DND-41 (cell line): ENCODE results near the gene CSNK2A1.

Source experiments
- ATAC-seq: fragments of 200-7000 bp; cut with Tn5 transposase; 3 replicates; pipeline ENCODE4 v1.9.1; 2021; ENCODE audit warnings: low read depth; ENCODE audit not compliant: insufficient read depth
- DNase-seq: peaks from one replicate; pipeline ENCODE4 v3.0.0-alpha.2; 2020
- H2AFZ ChIP-seq: 2 replicates; pipeline ENCODE4 v1.6.0; 2012; ENCODE audit warnings: low read depth, low read length
- H3K27ac ChIP-seq: 2 replicates; pipeline ENCODE4 v1.5.1; 2012; ENCODE audit warnings: low read length, inconsistent platforms
- H3K27me3 ChIP-seq: fragments of 200-600 bp; sonication (generic); 2 replicates; pipeline ENCODE4 v1.6.0; 2012; ENCODE audit warnings: low read length, mild to moderate bottlenecking, inconsistent platforms; ENCODE audit not compliant: insufficient read depth, poor library complexity
- H3K36me3 ChIP-seq: 2 replicates; pipeline ENCODE4 v1.5.1; 2012; ENCODE audit warnings: low read length, inconsistent platforms; ENCODE audit not compliant: insufficient read depth
- H3K4me1 ChIP-seq: 2 replicates; pipeline ENCODE4 v1.5.1; 2012; ENCODE audit warnings: mild to moderate bottlenecking, low read length; ENCODE audit not compliant: insufficient read depth
- H3K4me2 ChIP-seq: 2 replicates; pipeline ENCODE4 v1.6.0; 2012; ENCODE audit warnings: mild to moderate bottlenecking, moderate library complexity, low read length, inconsistent platforms; ENCODE audit not compliant: insufficient read depth
- H3K4me3 ChIP-seq, 2 experiments: fragments of 200-600 bp in 1 of 2; shearing (Covaris generic) in 1 of 2; 2 replicates each; pipeline ENCODE4 v1.5.1; 2012 to 2016; ENCODE audit warnings: inconsistent platforms in 2 of 2, low read length in 2 of 2, mild to moderate bottlenecking in 2 of 2, low read depth in 1 of 2, moderate library complexity in 1 of 2
- H3K79me2 ChIP-seq: 2 replicates; pipeline ENCODE4 v1.6.0; 2012; ENCODE audit warnings: low read length, inconsistent platforms; ENCODE audit not compliant: insufficient read depth
- H3K9ac ChIP-seq: 2 replicates; pipeline ENCODE4 v1.6.0; 2012; ENCODE audit warnings: low read depth, mild to moderate bottlenecking, inconsistent platforms, low read length, moderate library complexity
- H3K9me3 ChIP-seq: 2 replicates; pipeline ENCODE4 v1.5.1; 2012; ENCODE audit warnings: low read length, moderate library complexity, mild to moderate bottlenecking, inconsistent platforms; ENCODE audit not compliant: insufficient read depth, severe bottlenecking
- H4K20me1 ChIP-seq: 2 replicates; pipeline ENCODE4 v1.6.0; 2012; ENCODE audit warnings: low read length; ENCODE audit not compliant: insufficient read depth
- EZH2 ChIP-seq: IDR thresholded peaks from 3 replicates; pipeline ENCODE4 v1.6.1; 2012; ENCODE audit warnings: borderline replicate concordance, low read depth, mild to moderate bottlenecking, moderate library complexity, low read length, inconsistent platforms; ENCODE audit not compliant: severe bottlenecking
- TF ChIP-seq, protein P1 (sequence below): IDR thresholded peaks from 2 replicates; pipeline ENCODE4 v1.5.1; 2012; ENCODE audit warnings: borderline replicate concordance, low read length, moderate library complexity, mild to moderate bottlenecking; ENCODE audit not compliant: poor library complexity, severe bottlenecking; ENCODE audit errors: extremely low read depth

Gene CSNK2A1

GRCh38 chr20:576156-576555 is 32.6 kb upstream of the CSNK2A1 start:
- ATAC-seq: no peak
- Histone ChIP-seq H3K4me3 (no peak overlapping the region), H3K9me3 (no peaks in the 10 kb centered on the region), H3K9ac (no peak overlapping the region), H3K79me2 (no peaks in the 10 kb centered on the region), H4K20me1 (no peaks in the 10 kb centered on the region), H3K36me3 (no peaks in the 10 kb centered on the region), H3K4me1 (no peaks in the 10 kb centered on the region), H3K27me3 (peaks cover 26% of the 10 kb centered on the region), H2AFZ (no peak overlapping the region), H3K4me2 (no peak overlapping the region), H3K27ac (no peak overlapping the region)
- TF ChIP-seq EZH2: no peak
- TF ChIP-seq, protein P1, sequence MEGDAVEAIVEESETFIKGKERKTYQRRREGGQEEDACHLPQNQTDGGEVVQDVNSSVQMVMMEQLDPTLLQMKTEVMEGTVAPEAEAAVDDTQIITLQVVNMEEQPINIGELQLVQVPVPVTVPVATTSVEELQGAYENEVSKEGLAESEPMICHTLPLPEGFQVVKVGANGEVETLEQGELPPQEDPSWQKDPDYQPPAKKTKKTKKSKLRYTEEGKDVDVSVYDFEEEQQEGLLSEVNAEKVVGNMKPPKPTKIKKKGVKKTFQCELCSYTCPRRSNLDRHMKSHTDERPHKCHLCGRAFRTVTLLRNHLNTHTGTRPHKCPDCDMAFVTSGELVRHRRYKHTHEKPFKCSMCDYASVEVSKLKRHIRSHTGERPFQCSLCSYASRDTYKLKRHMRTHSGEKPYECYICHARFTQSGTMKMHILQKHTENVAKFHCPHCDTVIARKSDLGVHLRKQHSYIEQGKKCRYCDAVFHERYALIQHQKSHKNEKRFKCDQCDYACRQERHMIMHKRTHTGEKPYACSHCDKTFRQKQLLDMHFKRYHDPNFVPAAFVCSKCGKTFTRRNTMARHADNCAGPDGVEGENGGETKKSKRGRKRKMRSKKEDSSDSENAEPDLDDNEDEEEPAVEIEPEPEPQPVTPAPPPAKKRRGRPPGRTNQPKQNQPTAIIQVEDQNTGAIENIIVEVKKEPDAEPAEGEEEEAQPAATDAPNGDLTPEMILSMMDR: no peak
- no peak for DNase-seq

DNA sequence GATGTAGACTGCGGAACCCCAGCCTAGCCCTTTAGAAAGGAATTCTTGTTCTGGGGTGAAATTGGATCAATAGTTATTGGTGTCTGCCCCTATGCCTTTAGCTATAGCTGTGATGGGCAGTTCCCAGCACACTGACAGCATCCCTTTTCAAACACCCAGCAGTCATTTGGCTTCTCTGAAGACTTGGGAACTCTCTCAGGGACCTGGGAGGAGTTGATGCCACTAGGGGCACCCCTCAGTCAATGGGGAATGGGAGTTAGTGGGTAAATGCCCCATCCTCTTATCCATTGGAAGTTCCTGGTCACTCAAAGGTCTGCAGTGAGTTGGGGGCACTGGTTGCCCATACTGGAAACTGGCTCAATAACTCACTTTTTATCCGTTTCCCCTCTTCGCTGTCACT is 31.6 kb upstream of the CSNK2A1 start:
- H3K4me3 ChIP-seq: no peak overlapping the region
- H3K9ac ChIP-seq: no peak overlapping the region
- ATAC-seq: no peak
- no peak overlapping the region for H2AFZ ChIP-seq
- peaks cover 26% of the 10 kb centered on the region for H3K27me3 ChIP-seq
- DNase-seq: no peak
- no peaks in the 10 kb centered on the region for H4K20me1 ChIP-seq
- no peaks in the 10 kb centered on the region for H3K9me3 ChIP-seq
- no peak overlapping the region for H3K27ac ChIP-seq
- H3K36me3 ChIP-seq: no peaks in the 10 kb centered on the region
- H3K4me1 ChIP-seq: no peaks in the 10 kb centered on the region
- no peak for TF ChIP-seq EZH2
- TF ChIP-seq, protein P1: no peak
- no peaks in the 10 kb centered on the region for H3K79me2 ChIP-seq
- H3K4me2 ChIP-seq: no peak overlapping the region

DNA sequence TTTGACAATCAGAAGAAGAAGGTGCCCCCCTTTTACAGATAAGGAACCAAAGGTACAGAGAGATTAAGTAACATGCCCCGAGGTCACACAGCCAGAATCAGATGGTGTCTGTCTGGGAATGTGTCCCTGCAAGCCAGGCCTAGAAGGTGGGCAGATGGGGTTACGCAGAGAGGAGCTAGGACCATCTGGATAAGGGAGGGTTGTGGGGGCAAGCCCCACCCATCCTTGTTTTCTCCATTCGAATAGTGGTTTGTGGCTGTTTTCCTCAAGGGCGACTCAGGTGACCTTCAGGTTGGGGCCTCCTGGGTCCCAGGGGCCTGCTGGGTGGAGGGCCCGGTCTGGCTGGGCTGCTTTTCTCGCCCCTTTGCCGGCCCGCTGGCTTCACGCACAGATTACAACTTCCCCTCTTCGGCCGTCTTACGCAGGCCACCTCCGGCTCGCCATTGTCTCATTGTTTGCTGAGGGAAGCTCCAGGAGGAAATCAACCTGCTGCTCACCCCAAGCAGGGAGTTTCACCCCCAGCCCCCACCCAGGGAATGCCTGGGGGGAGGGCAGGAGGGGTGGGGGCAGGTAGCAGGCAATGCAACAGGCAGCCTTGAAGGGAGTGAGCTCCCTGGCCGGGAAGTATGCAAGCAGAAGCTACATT is 30.8 kb upstream of the CSNK2A1 start:
- no peak overlapping the region for H3K27ac ChIP-seq
- no peaks in the 10 kb centered on the region for H3K79me2 ChIP-seq
- H3K4me1 ChIP-seq: no peaks in the 10 kb centered on the region
- no peaks in the 10 kb centered on the region for H4K20me1 ChIP-seq
- ATAC-seq: no peak
- TF ChIP-seq, protein P1: no peak
- TF ChIP-seq EZH2: no peak
- no peaks in the 10 kb centered on the region for H3K9me3 ChIP-seq
- H3K36me3 ChIP-seq: no peaks in the 10 kb centered on the region
- H3K27me3 ChIP-seq: peaks cover 26% of the 10 kb centered on the region
- no peak overlapping the region for H3K4me3 ChIP-seq
- DNase-seq: no peak
- H3K9ac ChIP-seq: no peak overlapping the region
- no peak overlapping the region for H3K4me2 ChIP-seq
- no peak overlapping the region for H2AFZ ChIP-seq
